HepG2 (cell line): ENCODE data around the gene CTNNBL1. TPM values are rescaled to one million over a fixed set of nuclear protein-coding genes. Genes with fewer than 3 reads are reported as not detected.

Experiments
- CCAR2 ChIP-seq: fragments of 200-400 bp; formaldehyde crosslinking; optimal IDR thresholded peaks from 2 replicates; pipeline ENCODE3; 2018; ENCODE audit warnings: low read depth, mild to moderate bottlenecking, low read length, moderate library complexity
- GTF2F1 ChIP-seq: fragments of 150-350 bp; IDR thresholded peaks from 2 replicates; pipeline ENCODE4 v1.6.1; 2014; ENCODE audit warnings: low read length
- NCOA1 ChIP-seq: sonication (generic); formaldehyde crosslinking; IDR thresholded peaks from 2 replicates; pipeline ENCODE4 v1.9.0; 2021; ENCODE audit warnings: missing genetic modification reagents
- NCOR1 ChIP-seq: fragments of 200-600 bp; sonication (generic); IDR thresholded peaks from 2 replicates; pipeline ENCODE4 v1.7.0; 2017; ENCODE audit warnings: antibody characterized with exemption, low read length, borderline replicate concordance
- NR1H2 ChIP-seq: sonication (generic); formaldehyde crosslinking; IDR thresholded peaks from 2 replicates; pipeline ENCODE4 v1.8.1; 2022; ENCODE audit warnings: low read depth, missing genetic modification reagents, borderline replicate concordance
- PAX8 ChIP-seq: sonication (generic); formaldehyde crosslinking; IDR thresholded peaks from 2 replicates; pipeline ENCODE4 v1.8.0; 2022; ENCODE audit warnings: mild to moderate bottlenecking, missing genetic modification reagents, borderline replicate concordance
- RAD51 ChIP-seq: fragments of 450-650 bp; IDR thresholded peaks from 2 replicates; pipeline ENCODE4 v1.6.1; 2016; ENCODE audit warnings: borderline replicate concordance
- SAFB2 ChIP-seq: sonication (generic); formaldehyde crosslinking; IDR thresholded peaks from 2 replicates; pipeline ENCODE4 v1.5.1; 2020; ENCODE audit warnings: missing genetic modification reagents, low read depth, mild to moderate bottlenecking, borderline replicate concordance
- SP2 ChIP-seq: sonication (generic); formaldehyde crosslinking; IDR thresholded peaks from 2 replicates; pipeline ENCODE4 v1.5.1; 2020; ENCODE audit warnings: mild to moderate bottlenecking, missing genetic modification reagents
- ZMYM2 ChIP-seq: sonication (generic); formaldehyde crosslinking; IDR thresholded peaks from 2 replicates; pipeline ENCODE4 v1.8.0; 2022; ENCODE audit warnings: mild to moderate bottlenecking, missing genetic modification reagents
- ZNF614 ChIP-seq: IDR thresholded peaks from 2 replicates; pipeline ENCODE4 v1.6.1; 2018; ENCODE audit warnings: missing biosample characterization, missing genetic modification reagents, inconsistent platforms, borderline replicate concordance
- polyA plus RNA-seq, 8 experiments: library from polyadenylated mRNA; depleted of rRNA in 3 of 8; stranded (reverse) in 7 of 8; unstranded in 1 of 8; fragments of >200 nt; fragmentation: Illumina TruSeq in 4 of 8; extraction: Trizol in 4 of 8; gene quantifications; 2 replicates each; pipeline versions ENCODE4 v1.2.1 to v1.2.3, GENCODE V29; 2011 to 2016; ENCODE audit warnings: low read depth in 4 of 8, missing spikeins in 1 of 8, mixed read lengths in 1 of 8; ENCODE audit not compliant: insufficient read depth in 1 of 8
- total RNA-seq, 5 experiments: library from RNA; depleted of rRNA; stranded (reverse); fragments of >200 nt; fragmentation: Illumina TruSeq; extraction: Trizol; gene quantifications; 2 replicates each; pipeline ENCODE4 v1.2.3, GENCODE V29; 2016; ENCODE audit warnings: low read depth in 1 of 5
- TF ChIP-seq, protein P1 (sequence below): sonication (generic); formaldehyde crosslinking; IDR thresholded peaks from 2 replicates; pipeline ENCODE4 v1.4.0; 2020; ENCODE audit warnings: missing genetic modification reagents
- TF ChIP-seq, protein P2 (sequence below): sonication (generic); formaldehyde crosslinking; IDR thresholded peaks from 2 replicates; pipeline ENCODE4 v1.5.0; 2020; ENCODE audit warnings: mild to moderate bottlenecking, missing genetic modification reagents
- TF ChIP-seq, protein P3 (sequence below): sonication (generic); formaldehyde crosslinking; IDR thresholded peaks from 2 replicates; pipeline ENCODE4 v1.5.0; 2020; ENCODE audit warnings: mild to moderate bottlenecking, missing genetic modification reagents
- TF ChIP-seq, protein P4 (sequence below): sonication (generic); formaldehyde crosslinking; IDR thresholded peaks from 2 replicates; pipeline ENCODE4 v1.4.0; 2020; ENCODE audit warnings: missing genetic modification reagents
- TF ChIP-seq, protein P5 (sequence below): sonication (generic); formaldehyde crosslinking; IDR thresholded peaks from 2 replicates; pipeline ENCODE4 v1.5.0; 2020; ENCODE audit warnings: missing genetic modification reagents

Gene CTNNBL1
- total and polyA plus RNA-seq, 2 of the 13 experiments (the other 11 are each of a cell fraction or from before 2014, with no cell fraction given): 49.3 to 94.6 TPM

DNA sequence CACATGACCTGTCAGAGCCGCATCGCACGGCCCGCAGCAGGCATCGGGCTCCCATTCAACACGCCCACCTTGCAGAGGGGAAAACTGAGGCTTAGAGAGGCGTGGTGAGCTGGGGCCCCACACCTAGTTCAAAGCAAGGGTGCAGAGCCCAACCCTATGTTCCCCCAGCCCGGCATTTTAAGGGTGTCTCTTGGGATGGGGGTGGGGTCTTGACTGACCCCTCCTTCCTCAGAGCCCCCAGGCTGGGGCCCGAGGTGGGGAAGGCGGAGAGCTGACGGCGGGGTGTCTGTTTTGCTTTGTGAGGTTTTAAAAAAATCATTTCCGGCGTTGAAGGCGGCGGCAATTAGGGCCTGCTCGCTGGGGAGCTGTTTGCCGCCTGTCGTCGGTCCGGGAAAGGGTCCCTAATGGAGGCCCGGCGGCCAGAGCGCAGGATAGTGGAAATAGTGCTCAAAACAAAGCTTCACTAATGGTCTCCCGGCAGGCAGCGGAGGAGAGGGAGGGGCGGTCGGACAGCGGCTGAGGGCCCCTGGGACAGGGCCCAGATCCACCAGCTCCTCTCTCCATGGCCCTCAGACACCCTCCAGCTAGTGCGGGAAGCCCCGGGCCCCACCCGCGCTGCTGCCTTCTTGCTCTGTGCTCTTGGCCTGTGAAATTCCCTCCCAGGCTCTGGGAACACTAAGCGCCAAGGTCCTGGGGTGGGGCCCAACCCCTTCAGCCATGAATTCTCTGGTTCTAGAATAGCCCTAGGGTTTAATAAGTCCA, 221.0 kb downstream of the CTNNBL1 start (continued):
- TF ChIP-seq, protein P1, sequence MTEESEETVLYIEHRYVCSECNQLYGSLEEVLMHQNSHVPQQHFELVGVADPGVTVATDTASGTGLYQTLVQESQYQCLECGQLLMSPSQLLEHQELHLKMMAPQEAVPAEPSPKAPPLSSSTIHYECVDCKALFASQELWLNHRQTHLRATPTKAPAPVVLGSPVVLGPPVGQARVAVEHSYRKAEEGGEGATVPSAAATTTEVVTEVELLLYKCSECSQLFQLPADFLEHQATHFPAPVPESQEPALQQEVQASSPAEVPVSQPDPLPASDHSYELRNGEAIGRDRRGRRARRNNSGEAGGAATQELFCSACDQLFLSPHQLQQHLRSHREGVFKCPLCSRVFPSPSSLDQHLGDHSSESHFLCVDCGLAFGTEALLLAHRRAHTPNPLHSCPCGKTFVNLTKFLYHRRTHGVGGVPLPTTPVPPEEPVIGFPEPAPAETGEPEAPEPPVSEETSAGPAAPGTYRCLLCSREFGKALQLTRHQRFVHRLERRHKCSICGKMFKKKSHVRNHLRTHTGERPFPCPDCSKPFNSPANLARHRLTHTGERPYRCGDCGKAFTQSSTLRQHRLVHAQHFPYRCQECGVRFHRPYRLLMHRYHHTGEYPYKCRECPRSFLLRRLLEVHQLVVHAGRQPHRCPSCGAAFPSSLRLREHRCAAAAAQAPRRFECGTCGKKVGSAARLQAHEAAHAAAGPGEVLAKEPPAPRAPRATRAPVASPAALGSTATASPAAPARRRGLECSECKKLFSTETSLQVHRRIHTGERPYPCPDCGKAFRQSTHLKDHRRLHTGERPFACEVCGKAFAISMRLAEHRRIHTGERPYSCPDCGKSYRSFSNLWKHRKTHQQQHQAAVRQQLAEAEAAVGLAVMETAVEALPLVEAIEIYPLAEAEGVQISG (CRISPR knock-in tag): no peak
- TF ChIP-seq RAD51 (no peak), PAX8 (CRISPR knock-in tag) (no peak), ZNF614 (CRISPR knock-in tag) (no peak), CCAR2 (no peak), SAFB2 (CRISPR knock-in tag) (no peak), SP2 (CRISPR knock-in tag) (peak; percentile 31; the same call in 1 of the 2 replicates), GTF2F1 (no peak), NR1H2 (no peak), ZMYM2 (CRISPR knock-in tag) (no peak), NCOR1 (no peak), NCOA1 (CRISPR knock-in tag) (no peak)
- TF ChIP-seq, protein P2, sequence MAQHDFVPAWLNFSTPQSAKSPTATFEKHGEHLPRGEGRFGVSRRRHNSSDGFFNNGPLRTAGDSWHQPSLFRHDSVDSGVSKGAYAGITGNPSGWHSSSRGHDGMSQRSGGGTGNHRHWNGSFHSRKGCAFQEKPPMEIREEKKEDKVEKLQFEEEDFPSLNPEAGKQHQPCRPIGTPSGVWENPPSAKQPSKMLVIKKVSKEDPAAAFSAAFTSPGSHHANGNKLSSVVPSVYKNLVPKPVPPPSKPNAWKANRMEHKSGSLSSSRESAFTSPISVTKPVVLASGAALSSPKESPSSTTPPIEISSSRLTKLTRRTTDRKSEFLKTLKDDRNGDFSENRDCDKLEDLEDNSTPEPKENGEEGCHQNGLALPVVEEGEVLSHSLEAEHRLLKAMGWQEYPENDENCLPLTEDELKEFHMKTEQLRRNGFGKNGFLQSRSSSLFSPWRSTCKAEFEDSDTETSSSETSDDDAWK (CRISPR knock-in tag): no peak
- TF ChIP-seq, protein P3, sequence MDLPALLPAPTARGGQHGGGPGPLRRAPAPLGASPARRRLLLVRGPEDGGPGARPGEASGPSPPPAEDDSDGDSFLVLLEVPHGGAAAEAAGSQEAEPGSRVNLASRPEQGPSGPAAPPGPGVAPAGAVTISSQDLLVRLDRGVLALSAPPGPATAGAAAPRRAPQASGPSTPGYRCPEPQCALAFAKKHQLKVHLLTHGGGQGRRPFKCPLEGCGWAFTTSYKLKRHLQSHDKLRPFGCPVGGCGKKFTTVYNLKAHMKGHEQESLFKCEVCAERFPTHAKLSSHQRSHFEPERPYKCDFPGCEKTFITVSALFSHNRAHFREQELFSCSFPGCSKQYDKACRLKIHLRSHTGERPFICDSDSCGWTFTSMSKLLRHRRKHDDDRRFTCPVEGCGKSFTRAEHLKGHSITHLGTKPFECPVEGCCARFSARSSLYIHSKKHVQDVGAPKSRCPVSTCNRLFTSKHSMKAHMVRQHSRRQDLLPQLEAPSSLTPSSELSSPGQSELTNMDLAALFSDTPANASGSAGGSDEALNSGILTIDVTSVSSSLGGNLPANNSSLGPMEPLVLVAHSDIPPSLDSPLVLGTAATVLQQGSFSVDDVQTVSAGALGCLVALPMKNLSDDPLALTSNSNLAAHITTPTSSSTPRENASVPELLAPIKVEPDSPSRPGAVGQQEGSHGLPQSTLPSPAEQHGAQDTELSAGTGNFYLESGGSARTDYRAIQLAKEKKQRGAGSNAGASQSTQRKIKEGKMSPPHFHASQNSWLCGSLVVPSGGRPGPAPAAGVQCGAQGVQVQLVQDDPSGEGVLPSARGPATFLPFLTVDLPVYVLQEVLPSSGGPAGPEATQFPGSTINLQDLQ (CRISPR knock-in tag): no peak
- TF ChIP-seq, protein P4, sequence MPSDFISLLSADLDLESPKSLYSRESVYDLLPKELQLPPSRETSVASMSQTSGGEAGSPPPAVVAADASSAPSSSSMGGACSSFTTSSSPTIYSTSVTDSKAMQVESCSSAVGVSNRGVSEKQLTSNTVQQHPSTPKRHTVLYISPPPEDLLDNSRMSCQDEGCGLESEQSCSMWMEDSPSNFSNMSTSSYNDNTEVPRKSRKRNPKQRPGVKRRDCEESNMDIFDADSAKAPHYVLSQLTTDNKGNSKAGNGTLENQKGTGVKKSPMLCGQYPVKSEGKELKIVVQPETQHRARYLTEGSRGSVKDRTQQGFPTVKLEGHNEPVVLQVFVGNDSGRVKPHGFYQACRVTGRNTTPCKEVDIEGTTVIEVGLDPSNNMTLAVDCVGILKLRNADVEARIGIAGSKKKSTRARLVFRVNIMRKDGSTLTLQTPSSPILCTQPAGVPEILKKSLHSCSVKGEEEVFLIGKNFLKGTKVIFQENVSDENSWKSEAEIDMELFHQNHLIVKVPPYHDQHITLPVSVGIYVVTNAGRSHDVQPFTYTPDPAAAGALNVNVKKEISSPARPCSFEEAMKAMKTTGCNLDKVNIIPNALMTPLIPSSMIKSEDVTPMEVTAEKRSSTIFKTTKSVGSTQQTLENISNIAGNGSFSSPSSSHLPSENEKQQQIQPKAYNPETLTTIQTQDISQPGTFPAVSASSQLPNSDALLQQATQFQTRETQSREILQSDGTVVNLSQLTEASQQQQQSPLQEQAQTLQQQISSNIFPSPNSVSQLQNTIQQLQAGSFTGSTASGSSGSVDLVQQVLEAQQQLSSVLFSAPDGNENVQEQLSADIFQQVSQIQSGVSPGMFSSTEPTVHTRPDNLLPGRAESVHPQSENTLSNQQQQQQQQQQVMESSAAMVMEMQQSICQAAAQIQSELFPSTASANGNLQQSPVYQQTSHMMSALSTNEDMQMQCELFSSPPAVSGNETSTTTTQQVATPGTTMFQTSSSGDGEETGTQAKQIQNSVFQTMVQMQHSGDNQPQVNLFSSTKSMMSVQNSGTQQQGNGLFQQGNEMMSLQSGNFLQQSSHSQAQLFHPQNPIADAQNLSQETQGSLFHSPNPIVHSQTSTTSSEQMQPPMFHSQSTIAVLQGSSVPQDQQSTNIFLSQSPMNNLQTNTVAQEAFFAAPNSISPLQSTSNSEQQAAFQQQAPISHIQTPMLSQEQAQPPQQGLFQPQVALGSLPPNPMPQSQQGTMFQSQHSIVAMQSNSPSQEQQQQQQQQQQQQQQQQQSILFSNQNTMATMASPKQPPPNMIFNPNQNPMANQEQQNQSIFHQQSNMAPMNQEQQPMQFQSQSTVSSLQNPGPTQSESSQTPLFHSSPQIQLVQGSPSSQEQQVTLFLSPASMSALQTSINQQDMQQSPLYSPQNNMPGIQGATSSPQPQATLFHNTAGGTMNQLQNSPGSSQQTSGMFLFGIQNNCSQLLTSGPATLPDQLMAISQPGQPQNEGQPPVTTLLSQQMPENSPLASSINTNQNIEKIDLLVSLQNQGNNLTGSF (CRISPR knock-in tag): no peak
- TF ChIP-seq, protein P5, sequence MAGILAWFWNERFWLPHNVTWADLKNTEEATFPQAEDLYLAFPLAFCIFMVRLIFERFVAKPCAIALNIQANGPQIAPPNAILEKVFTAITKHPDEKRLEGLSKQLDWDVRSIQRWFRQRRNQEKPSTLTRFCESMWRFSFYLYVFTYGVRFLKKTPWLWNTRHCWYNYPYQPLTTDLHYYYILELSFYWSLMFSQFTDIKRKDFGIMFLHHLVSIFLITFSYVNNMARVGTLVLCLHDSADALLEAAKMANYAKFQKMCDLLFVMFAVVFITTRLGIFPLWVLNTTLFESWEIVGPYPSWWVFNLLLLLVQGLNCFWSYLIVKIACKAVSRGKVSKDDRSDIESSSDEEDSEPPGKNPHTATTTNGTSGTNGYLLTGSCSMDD (CRISPR knock-in tag): no peak
